HepG2 (cell line): Measurements from ENCODE around the gene SCAI. TPM values are rescaled to one million over a fixed set of nuclear protein-coding genes. Genes with fewer than 3 reads are reported as not detected.
A peak's percentile ranks its signal among the peaks of the same experiment; 100 is the strongest.
"Not testable (repeated sequence)": the region's sequence is repeated elsewhere in the genome, so short reads cannot be mapped to it uniquely, and the experiment has no call there.

Experiments
- ATAC-seq: fragments of 200-7000 bp; cut with Tn5 transposase; 3 replicates; pipeline ENCODE4 v1.9.1; 2020; ENCODE audit warnings: mild to moderate bottlenecking, moderate library complexity
- BruUV-seq: library from RNA; stranded (reverse); fragments of 400-500 nt; replicated peaks from 2 replicates; lab custom pipeline; 2021; lab: Mats Ljungman, UMichigan
- CTCF ChIA-PET: fragments of 300-600 bp; formaldehyde crosslinking; extraction: SDS; loops from one replicate; lab custom pipeline; 2021; ENCODE audit warnings: low total read pairs, inconsistent platforms, low intra/inter-chr PET ratio; lab: Yijun Ruan, JAX
- POLR2A ChIA-PET: fragments of 350-600 bp; sonication (Branson Sonifier 250); formaldehyde crosslinking; loops from one replicate; lab custom pipeline; 2020; ENCODE audit warnings: antibody characterized with exemption, inconsistent platforms; lab: Yijun Ruan, JAX
- DNase-seq: peaks from one replicate; pipeline ENCODE4 v3.0.0-alpha.2; 2015; ENCODE audit warnings: low spot score
- FAIRE-seq: peaks from 3 replicates; lab custom pipeline; 2011; peaks lifted over from hg19 to GRCh38; lab: Jason Lieb, UNC
- H2AFZ ChIP-seq: one replicate; pipeline ENCODE4 v1.6.1; 2011; ENCODE audit warnings: low read length, inconsistent platforms
- H3K27ac ChIP-seq: fragments of 300-600 bp; 3 replicates; pipeline ENCODE4 v1.8.0; 2011; ENCODE audit warnings: mixed run types, mild to moderate bottlenecking, mixed read lengths, low read length, inconsistent platforms; ENCODE audit not compliant: insufficient read depth; ENCODE audit errors: extremely low read length
- H3K27me3 ChIP-seq, 2 experiments: fragments of 200-600 bp in 1 of 2; 2 replicates in 1 of 2; 3 replicates in 1 of 2; pipeline versions ENCODE4 v1.6.0 to v1.8.0; 2011; ENCODE audit warnings: low read length in 2 of 2, mild to moderate bottlenecking in 2 of 2, moderate library complexity in 2 of 2, inconsistent platforms in 1 of 2; ENCODE audit not compliant: insufficient read depth in 2 of 2, control insufficient read depth in 1 of 2
- H3K36me3 ChIP-seq, 2 experiments: fragments of 200-600 bp in 1 of 2; replicated peaks in 1 of 2; 2 replicates in 1 of 2; 3 replicates in 1 of 2; pipeline versions ENCODE4 v1.5.1 to v1.8.0; 2011; ENCODE audit warnings: low read length in 2 of 2, inconsistent platforms in 1 of 2; ENCODE audit not compliant: insufficient read depth in 2 of 2, control insufficient read depth in 1 of 2
- H3K4me1 ChIP-seq: 2 replicates; pipeline ENCODE4 v1.5.1; 2012; ENCODE audit warnings: low read length, inconsistent platforms; ENCODE audit not compliant: insufficient read depth
- H3K4me2 ChIP-seq: 2 replicates; pipeline ENCODE4 v1.6.0; 2011; ENCODE audit warnings: low read depth, low read length, inconsistent platforms
- H3K4me3 ChIP-seq, 3 experiments: fragments of 200-600 bp in 1 of 3; sonication (generic), shearing (Covaris generic) in 1 of 3; replicated peaks in 1 of 3; 2 replicates each; pipeline ENCODE4 v1.5.1; 2011 to 2016; ENCODE audit warnings: low read length in 3 of 3, inconsistent platforms in 2 of 3, low read depth in 2 of 3, mild to moderate bottlenecking in 2 of 3, control low read depth in 1 of 3, mixed read lengths in 1 of 3; ENCODE audit not compliant: insufficient read depth in 1 of 3
- H3K79me2 ChIP-seq: one replicate; pipeline ENCODE4 v1.6.1; 2011; ENCODE audit warnings: low read length, inconsistent platforms; ENCODE audit not compliant: insufficient read depth
- H3K9ac ChIP-seq: 2 replicates; pipeline ENCODE4 v1.6.0; 2011; ENCODE audit warnings: mild to moderate bottlenecking, low read depth, low read length, inconsistent platforms; ENCODE audit not compliant: insufficient read depth
- H3K9me3 ChIP-seq: 2 replicates; pipeline ENCODE4 v1.5.1; 2012; ENCODE audit warnings: mild to moderate bottlenecking, low read length
- H4K20me1 ChIP-seq: 2 replicates; pipeline ENCODE4 v1.6.0; 2011; ENCODE audit warnings: inconsistent platforms, mild to moderate bottlenecking, low read length, moderate library complexity; ENCODE audit not compliant: insufficient read depth
- MAF1 ChIP-seq: sonication (generic); formaldehyde crosslinking; IDR thresholded peaks from 2 replicates; pipeline ENCODE4 v1.5.0; 2020; ENCODE audit warnings: missing genetic modification reagents, borderline replicate concordance
- ZNF180 ChIP-seq: sonication (generic); formaldehyde crosslinking; IDR thresholded peaks from 2 replicates; pipeline ENCODE4 v1.4.0; 2020; ENCODE audit warnings: low read depth, missing genetic modification reagents, borderline replicate concordance
- ZNF431 ChIP-seq: sonication (generic); formaldehyde crosslinking; IDR thresholded peaks from 2 replicates; pipeline ENCODE4 v1.9.0; 2022; ENCODE audit warnings: missing genetic modification reagents, low read depth, mild to moderate bottlenecking, borderline replicate concordance
- WGBS: methylation state at CpG from one replicate; pipeline ENCODE4 v1.1.6; 2017; ENCODE audit warnings: low lambda C conversion rate; 5-methylcytosine and 5-hydroxymethylcytosine counted together
- in situ Hi-C: cut with HindIII; loops from 2 replicates; pipeline ENCODE4 v1.10.0; 2017; ENCODE audit warnings: low pct_unique_long_range_greater_than_20kb; ENCODE audit not compliant: extremely low pct_ligation_motif_present
- intact Hi-C: fragments of 100-400 bp; cut with micrococcal nuclease; formaldehyde crosslinking; loops from one replicate; pipeline ENCODE4 v1.10.0; 2022; ENCODE audit not compliant: unreplicated experiment
- polyA plus RNA-seq, 8 experiments: library from polyadenylated mRNA; depleted of rRNA in 3 of 8; stranded (reverse) in 7 of 8; unstranded in 1 of 8; fragments of >200 nt; fragmentation: Illumina TruSeq in 4 of 8; extraction: Trizol in 4 of 8; gene quantifications; 2 replicates each; pipeline versions ENCODE4 v1.2.1 to v1.2.3, GENCODE V29; 2011 to 2016; ENCODE audit warnings: low read depth in 4 of 8, missing spikeins in 1 of 8, mixed read lengths in 1 of 8; ENCODE audit not compliant: insufficient read depth in 1 of 8
- total RNA-seq, 5 experiments: library from RNA; depleted of rRNA; stranded (reverse); fragments of >200 nt; fragmentation: Illumina TruSeq; extraction: Trizol; gene quantifications; 2 replicates each; pipeline ENCODE4 v1.2.3, GENCODE V29; 2016; ENCODE audit warnings: low read depth in 1 of 5
- TF ChIP-seq, protein P1 (sequence below): sonication (generic); formaldehyde crosslinking; IDR thresholded peaks from 2 replicates; pipeline ENCODE4 v1.8.0; 2022; ENCODE audit warnings: mild to moderate bottlenecking, missing genetic modification reagents, borderline replicate concordance
- TF ChIP-seq, protein P2 (sequence below): sonication (generic); formaldehyde crosslinking; IDR thresholded peaks from 2 replicates; pipeline ENCODE4 v1.4.0; 2020; ENCODE audit warnings: mild to moderate bottlenecking, missing genetic modification reagents

The SCAI gene
- total and polyA plus RNA-seq, 2 of the 13 experiments (the other 11 are each of a cell fraction or from before 2014, with no cell fraction given), result 4.4 to 8.4 TPM

DNA sequence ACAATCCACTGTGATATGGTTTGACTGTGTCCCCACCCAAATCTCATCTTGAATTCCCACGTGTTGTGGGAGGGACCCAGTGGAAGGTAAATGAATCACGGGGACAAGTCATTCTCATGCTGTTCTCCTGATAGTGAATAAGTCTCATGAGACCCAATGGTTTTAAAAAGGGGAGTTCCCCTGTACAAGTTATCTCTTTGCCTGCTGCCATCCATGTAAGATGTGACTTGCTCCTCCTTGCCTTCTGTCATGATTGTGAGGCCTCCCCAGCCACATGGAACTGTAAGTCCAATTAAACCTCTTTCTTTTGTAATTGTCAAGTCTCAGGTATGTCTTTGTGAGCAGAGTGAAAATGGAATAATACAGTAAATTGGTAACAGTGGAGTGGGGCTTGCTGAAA lies 62.5 kb downstream of the SCAI start:
- H3K27me3 ChIP-seq, intact Hi-C loops, H4K20me1 ChIP-seq, DNase-seq, BruUV-seq, H3K4me2 ChIP-seq, H3K79me2 ChIP-seq, H2AFZ ChIP-seq, H3K27ac ChIP-seq, H3K36me3 ChIP-seq, ATAC-seq, H3K9ac ChIP-seq, H3K4me3 ChIP-seq, CTCF ChIA-PET, FAIRE-seq, H3K4me1 ChIP-seq: not testable (repeated sequence)
- WGBS, result 80% methylated on average over 2 of the region's 2 CpGs
- peak; percentile 98 for TF ChIP-seq ZNF431 (CRISPR knock-in tag)
- TF ChIP-seq, protein P1, sequence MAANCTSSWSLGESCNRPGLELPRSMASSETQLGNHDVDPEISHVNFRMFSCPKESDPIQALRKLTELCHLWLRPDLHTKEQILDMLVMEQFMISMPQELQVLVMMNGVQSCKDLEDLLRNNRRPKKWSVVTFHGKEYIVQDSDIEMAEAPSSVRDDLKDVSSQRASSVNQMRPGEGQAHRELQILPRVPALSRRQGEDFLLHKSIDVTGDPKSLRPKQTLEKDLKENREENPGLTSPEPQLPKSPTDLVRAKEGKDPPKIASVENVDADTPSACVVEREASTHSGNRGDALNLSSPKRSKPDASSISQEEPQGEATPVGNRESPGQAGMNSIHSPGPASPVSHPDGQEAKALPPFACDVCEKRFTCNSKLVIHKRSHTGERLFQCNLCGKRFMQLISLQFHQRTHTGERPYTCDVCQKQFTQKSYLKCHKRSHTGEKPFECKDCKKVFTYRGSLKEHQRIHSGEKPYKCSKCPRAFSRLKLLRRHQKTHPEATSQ (CRISPR knock-in tag), result peak; percentile 59; the same call in 1 of the 2 replicates
- in situ Hi-C loops, result loop anchor here (10.0 kb wide), 1 partner anchor 56 kb away; no protein-coding TSS in a partner anchor
- POLR2A ChIA-PET, result interaction anchor here (0.5 kb wide), 1 partner anchor 52 kb away, joined by 3 read pairs; no protein-coding TSS in a partner anchor
- peaks cover 25% of the 10 kb centered on the region for H3K9me3 ChIP-seq

DNA sequence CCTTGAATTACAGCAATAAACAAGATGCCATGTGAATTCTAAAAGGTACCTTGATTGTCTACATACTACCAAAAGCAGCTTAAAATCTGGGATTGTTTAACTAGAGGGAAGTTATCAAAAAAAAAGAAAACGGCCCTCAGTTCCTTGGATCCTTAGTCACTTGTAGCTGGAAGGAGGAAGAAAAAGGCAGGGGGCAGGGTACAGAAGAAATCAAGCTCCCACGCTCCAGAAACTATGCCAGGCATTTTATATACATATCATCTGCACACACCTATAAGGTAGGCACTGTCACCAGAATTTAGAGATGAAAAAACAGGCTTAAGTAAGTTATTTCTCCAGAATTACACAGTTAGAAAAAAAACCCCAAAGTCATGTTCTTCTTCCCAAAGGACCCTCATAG lies 63.4 kb downstream of the SCAI start:
- ChIA-PET CTCF (no interaction called here), POLR2A (interaction anchor here (0.5 kb wide), 1 partner anchor 53 kb away, joined by 3 read pairs; no protein-coding TSS in a partner anchor)
- Histone ChIP-seq H3K27me3 (no peaks in the 10 kb centered on the region), H2AFZ (no peak overlapping the region), H3K79me2 (no peaks in the 10 kb centered on the region), H4K20me1 (no peaks in the 10 kb centered on the region), H3K9ac (no peak overlapping the region), H3K36me3 (no peaks in the 10 kb centered on the region; a peak in 1 of 5 replicates), H3K4me1 (no peaks in the 10 kb centered on the region), H3K4me2 (no peak overlapping the region), H3K9me3 (peaks cover 25% of the 10 kb centered on the region), H3K27ac (no peak overlapping the region), H3K4me3 (no peak overlapping the region)
- in situ Hi-C loops (loop anchor here (10.0 kb wide), 1 partner anchor 55 kb away; no protein-coding TSS in a partner anchor), intact Hi-C loops (no loop called here)
- DNase-seq (no peak), FAIRE-seq (no peak), ATAC-seq (no peak)
- BruUV-seq, result no TSS peak
- WGBS, result 89% methylated on average over 2 of the region's 2 CpGs
- no peak for TF ChIP-seq ZNF180 (CRISPR knock-in tag)
- TF ChIP-seq MAF1 (CRISPR knock-in tag), result no peak
- TF ChIP-seq, protein P2, sequence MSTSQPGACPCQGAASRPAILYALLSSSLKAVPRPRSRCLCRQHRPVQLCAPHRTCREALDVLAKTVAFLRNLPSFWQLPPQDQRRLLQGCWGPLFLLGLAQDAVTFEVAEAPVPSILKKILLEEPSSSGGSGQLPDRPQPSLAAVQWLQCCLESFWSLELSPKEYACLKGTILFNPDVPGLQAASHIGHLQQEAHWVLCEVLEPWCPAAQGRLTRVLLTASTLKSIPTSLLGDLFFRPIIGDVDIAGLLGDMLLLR, result no peak
